ENCODE results near the gene SRRM4. TPM values are rescaled to one million over a fixed set of nuclear protein-coding genes. Genes with fewer than 3 reads are reported as not detected.

Gene SRRM4
- total and polyA plus RNA-seq, 4 donors = not detected

- TF ChIP-seq NR2F2 (IDR thresholded peaks at IDR 0.05) (no peak), MAX (IDR thresholded peaks at IDR 0.05) (no peak), HNF4A (conservative IDR thresholded peaks at IDR 0.05) (no peak), TAF1 (conservative IDR thresholded peaks at IDR 0.05) (no peak), RAD21 (IDR thresholded peaks at IDR 0.05) (no peak)
Measured at GRCh38 chr12:119069147-119069642, 87.9 kb downstream of the SRRM4 start (continued).

- Histone ChIP-seq H3K27ac (ENCODE audit: low read depth in 1 of 2, low read length in 2 of 2) (no peak overlapping the region), H3K4me3 (ENCODE audit: low read depth in 1 of 3, low read length in 3 of 3) (no peak overlapping the region), H3K9ac (ENCODE audit: low read depth in 1 of 2, low read length in 2 of 2) (no peak overlapping the region), H3K9me3 (ENCODE audit: control insufficient read depth in 4 of 4, low read length in 3 of 4) (no peaks in the 10 kb centered on the region), H3K27me3 (ENCODE audit: control insufficient read depth in 4 of 4, insufficient read depth in 4 of 4, low read length in 3 of 4) (peaks cover 0 to 3% (median under 1%) of the 10 kb centered on the region in 4 donors), H3K36me3 (ENCODE audit: control insufficient read depth in 4 of 4, insufficient read depth in 3 of 4, low read depth in 1 of 4, low read length in 3 of 4) (no peaks in the 10 kb centered on the region), H3K4me1 (ENCODE audit: control insufficient read depth in 4 of 4, insufficient read depth in 4 of 4, low read length in 3 of 4) (no peaks in the 10 kb centered on the region)
- no peak for DNase-seq (ENCODE audit: low spot score)
- WGBS = 71% methylated on average over 6 of the region's 6 CpGs
- TF ChIP-seq FOXA2 (IDR thresholded peaks at IDR 0.05) (no peak), SP1 (IDR thresholded peaks at IDR 0.05) (no peak), MAX (IDR thresholded peaks at IDR 0.05) (no peak), NR2F2 (IDR thresholded peaks at IDR 0.05) (no peak), REST (IDR thresholded peaks at IDR 0.05) (no peak), EGR1 (IDR thresholded peaks at IDR 0.05; ENCODE audit: low read depth in 2 of 2) (no peak), RAD21 (IDR thresholded peaks at IDR 0.05) (no peak), GABPA (IDR thresholded peaks at IDR 0.05 in 1 of 2, conservative IDR thresholded peaks at IDR 0.05 in 1 of 2) (no peak), JUND (IDR thresholded peaks at IDR 0.05) (no peak), HNF4G (IDR thresholded peaks at IDR 0.05) (no peak), TAF1 (conservative IDR thresholded peaks at IDR 0.05) (no peak), HNF4A (conservative IDR thresholded peaks at IDR 0.05) (no peak), FOXA1 (IDR thresholded peaks at IDR 0.05) (no peak), ZBTB33 (IDR thresholded peaks at IDR 0.05) (no peak), RXRA (IDR thresholded peaks at IDR 0.05) (no peak), ATF3 (IDR thresholded peaks at IDR 0.05) (no peak), CTCF (IDR thresholded peaks at IDR 0.05; ENCODE audit: low read depth, low read length, missing input control) (no peak)
Measured at GRCh38 chr12:119071176-119071575, 89.8 kb downstream of the SRRM4 start.

All from liver (tissue), 9 donors.